ENCODE results near the gene TXNDC16. TPM values are rescaled to one million over a fixed set of nuclear protein-coding genes. Genes with fewer than 3 reads are reported as not detected.

Gene TXNDC16
- total RNA-seq (2014; rRNA removed; shearing (Covaris generic); ENCODE audit: low replicate concordance): 7.6 and 20.6 TPM in 2 replicates

DNA sequence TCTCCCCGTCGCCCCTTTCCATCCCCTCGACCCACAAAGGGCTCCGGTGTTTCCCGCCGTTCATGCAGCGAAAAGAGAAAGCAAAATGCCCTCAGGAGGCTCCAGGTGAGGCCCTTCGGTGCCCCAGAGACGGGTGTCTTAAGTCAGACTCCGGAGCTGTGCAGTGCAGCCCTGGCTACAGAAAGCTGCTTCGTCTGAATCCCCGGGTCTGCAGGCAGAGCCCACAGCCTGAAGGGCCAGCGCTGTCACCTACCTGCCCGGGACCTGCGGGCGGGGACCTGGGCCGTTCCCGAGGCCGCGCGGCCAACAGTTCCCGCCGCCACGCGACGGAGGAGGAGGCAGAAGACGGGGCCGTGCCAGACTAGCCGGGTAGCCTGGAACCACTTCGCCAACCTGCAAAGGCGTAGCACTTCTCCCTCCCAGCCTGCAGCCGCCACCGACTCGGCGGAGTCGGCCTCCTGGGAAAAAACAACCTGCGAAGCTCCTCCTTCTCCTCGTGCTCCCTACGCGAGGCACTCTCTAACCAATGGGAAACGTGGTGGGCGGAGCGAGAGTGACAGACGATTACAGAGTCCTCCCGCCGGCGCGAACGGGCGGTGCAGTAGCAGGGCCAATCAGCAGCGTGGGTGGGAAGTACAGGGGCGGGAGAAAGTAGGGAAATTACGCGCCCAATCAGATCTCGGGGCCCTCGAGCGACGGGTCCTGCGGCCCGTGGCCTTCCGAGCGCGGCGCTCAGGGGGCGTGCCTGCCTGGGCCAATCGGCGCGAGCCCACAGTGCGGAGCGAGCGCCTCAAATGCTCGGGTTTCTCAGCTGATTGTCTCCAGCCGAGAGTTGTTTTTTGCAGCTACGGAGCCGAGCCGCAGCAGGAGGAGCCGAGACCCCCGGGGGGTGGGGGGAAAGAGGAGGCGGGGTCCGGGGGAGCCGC lies at the start of gene TXNDC16, which contains the start of gene GPR137C:
TXNDC16 (minus strand) TSS at position 443 of the 926 bp plus-strand sequence. CDS start 8,948 bp downstream, outside the sequence.
GPR137C (plus strand) TSS at position 774 of the 926 bp plus-strand sequence. CDS start 312 bp downstream, outside the sequence.
- peak; percentile 100 for DNase-seq
- H3K36me3 ChIP-seq (ENCODE audit: insufficient read depth, low read length): no peaks in the 10 kb centered on the region
- peaks cover 32% of the 10 kb centered on the region for H3K4me1 ChIP-seq (ENCODE audit: low read length)
- peak within 1 kb of the TSS; percentile 77 for H3K4me3 ChIP-seq (ENCODE audit: low read length)
- H2AFZ ChIP-seq (ENCODE audit: low read length): peak within 1 kb of the TSS; percentile 83
- peak within 1 kb of the TSS; percentile 76 for H3K9ac ChIP-seq (ENCODE audit: low read length)
- no peaks in the 10 kb centered on the region for H3K9me2 ChIP-seq (replicated peaks; ENCODE audit: insufficient read depth, low read length)
- H4K20me1 ChIP-seq (ENCODE audit: insufficient read depth, low read depth, low read length): no peaks in the 10 kb centered on the region
- H3K4me2 ChIP-seq (ENCODE audit: low read depth, low read length, poor library complexity, severe bottlenecking): peak within 1 kb of the TSS; percentile 95
- H3K79me2 ChIP-seq (ENCODE audit: low read length): peaks cover 44% of the 10 kb centered on the region
- H3K9me3 ChIP-seq (ENCODE audit: low read length): no peaks in the 10 kb centered on the region
- no peaks in the 10 kb centered on the region for H3K27me3 ChIP-seq (ENCODE audit: low read length)
- H3K27ac ChIP-seq (ENCODE audit: low read length): peak within 1 kb of the TSS; percentile 62

DNA sequence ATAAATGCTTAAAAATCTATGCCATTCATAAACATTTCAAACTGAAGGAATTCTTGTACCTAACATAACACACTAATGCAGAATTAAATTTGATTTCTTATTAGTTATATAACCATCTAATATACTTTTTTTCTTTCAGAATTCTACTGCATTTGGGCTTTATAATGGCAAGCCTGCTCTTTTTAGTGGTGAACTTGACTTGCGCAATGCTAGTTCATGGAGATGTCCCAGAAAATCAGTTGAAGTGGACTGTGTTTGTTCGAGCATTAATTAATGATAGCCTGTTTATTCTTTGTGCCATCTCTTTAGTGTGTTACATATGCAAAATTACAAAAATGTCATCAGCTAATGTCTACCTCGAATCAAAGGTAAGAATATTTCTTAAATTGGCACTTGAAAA lies 47.7 kb upstream of the TXNDC16 start:
- Histone ChIP-seq H3K36me3 (ENCODE audit: insufficient read depth, low read length) (no peaks in the 10 kb centered on the region), H3K9me2 (replicated peaks; ENCODE audit: insufficient read depth, low read length) (no peaks in the 10 kb centered on the region), H4K20me1 (ENCODE audit: insufficient read depth, low read depth, low read length) (no peaks in the 10 kb centered on the region), H3K4me3 (ENCODE audit: low read length) (no peak overlapping the region), H3K27ac (ENCODE audit: low read length) (no peak overlapping the region), H2AFZ (ENCODE audit: low read length) (no peak overlapping the region), H3K79me2 (ENCODE audit: low read length) (no peaks in the 10 kb centered on the region), H3K4me1 (ENCODE audit: low read length) (no peaks in the 10 kb centered on the region), H3K9ac (ENCODE audit: low read length) (no peak overlapping the region), H3K27me3 (ENCODE audit: low read length) (0 out of 2 replicates have a peak, but pooled peaks cover 3% of the 10 kb centered on the region), H3K9me3 (ENCODE audit: low read length) (no peaks in the 10 kb centered on the region), H3K4me2 (ENCODE audit: low read depth, low read length, poor library complexity, severe bottlenecking) (no peak overlapping the region)
- DNase-seq: no peak

- no peaks in the 10 kb centered on the region for H3K4me1 ChIP-seq (ENCODE audit: low read length)
- H3K27ac ChIP-seq (ENCODE audit: low read length): no peak overlapping the region
- H3K27me3 ChIP-seq (ENCODE audit: low read length): no peaks in the 10 kb centered on the region
- no peak for DNase-seq
- H3K9me2 ChIP-seq (replicated peaks; ENCODE audit: insufficient read depth, low read length): no peaks in the 10 kb centered on the region
- no peak overlapping the region for H2AFZ ChIP-seq (ENCODE audit: low read length)
- H3K36me3 ChIP-seq (ENCODE audit: insufficient read depth, low read length): no peaks in the 10 kb centered on the region
- H3K79me2 ChIP-seq (ENCODE audit: low read length): no peaks in the 10 kb centered on the region
- no peaks in the 10 kb centered on the region for H4K20me1 ChIP-seq (ENCODE audit: insufficient read depth, low read depth, low read length)
- H3K9ac ChIP-seq (ENCODE audit: low read length): no peak overlapping the region
- H3K4me3 ChIP-seq (ENCODE audit: low read length): no peak overlapping the region
- H3K9me3 ChIP-seq (ENCODE audit: low read length): no peaks in the 10 kb centered on the region
- H3K4me2 ChIP-seq (ENCODE audit: low read depth, low read length, poor library complexity, severe bottlenecking): no peak overlapping the region
Observed at GRCh38 chr14:52598568-52598967, 46.3 kb upstream of the TXNDC16 start.

- Histone ChIP-seq H3K9me2 (replicated peaks; ENCODE audit: insufficient read depth, low read length) (no peaks in the 10 kb centered on the region), H4K20me1 (ENCODE audit: insufficient read depth, low read depth, low read length) (no peaks in the 10 kb centered on the region), H3K4me1 (ENCODE audit: low read length) (no peaks in the 10 kb centered on the region), H3K4me2 (ENCODE audit: low read depth, low read length, poor library complexity, severe bottlenecking) (no peak overlapping the region), H3K27me3 (ENCODE audit: low read length) (no peaks in the 10 kb centered on the region), H3K79me2 (ENCODE audit: low read length) (no peaks in the 10 kb centered on the region), H3K36me3 (ENCODE audit: insufficient read depth, low read length) (no peaks in the 10 kb centered on the region), H3K27ac (ENCODE audit: low read length) (no peak overlapping the region), H3K9ac (ENCODE audit: low read length) (no peak overlapping the region), H3K9me3 (ENCODE audit: low read length) (no peaks in the 10 kb centered on the region), H2AFZ (ENCODE audit: low read length) (no peak overlapping the region), H3K4me3 (ENCODE audit: low read length) (no peak overlapping the region)
- no peak for DNase-seq
Observed at GRCh38 chr14:52596861-52597260, 44.6 kb upstream of the TXNDC16 start.

GRCh38 chr14:52596320-52596719 lies 44.0 kb upstream of the TXNDC16 start:
- H3K9me2 ChIP-seq (replicated peaks; ENCODE audit: insufficient read depth, low read length): no peaks in the 10 kb centered on the region
- no peak overlapping the region for H3K27ac ChIP-seq (ENCODE audit: low read length)
- H3K9me3 ChIP-seq (ENCODE audit: low read length): no peaks in the 10 kb centered on the region
- H3K36me3 ChIP-seq (ENCODE audit: insufficient read depth, low read length): no peaks in the 10 kb centered on the region
- DNase-seq: no peak
- H3K4me1 ChIP-seq (ENCODE audit: low read length): no peaks in the 10 kb centered on the region
- no peaks in the 10 kb centered on the region for H3K79me2 ChIP-seq (ENCODE audit: low read length)
- no peaks in the 10 kb centered on the region for H4K20me1 ChIP-seq (ENCODE audit: insufficient read depth, low read depth, low read length)
- H3K27me3 ChIP-seq (ENCODE audit: low read length): no peaks in the 10 kb centered on the region
- no peak overlapping the region for H3K4me3 ChIP-seq (ENCODE audit: low read length)
- H3K4me2 ChIP-seq (ENCODE audit: low read depth, low read length, poor library complexity, severe bottlenecking): no peak overlapping the region
- no peak overlapping the region for H3K9ac ChIP-seq (ENCODE audit: low read length)
- H2AFZ ChIP-seq (ENCODE audit: low read length): no peak overlapping the region

GRCh38 chr14:52590318-52590717 lies 38.0 kb upstream of the TXNDC16 start:
- no peaks in the 10 kb centered on the region for H3K27me3 ChIP-seq (ENCODE audit: low read length)
- H3K27ac ChIP-seq (ENCODE audit: low read length): no peak overlapping the region
- H3K9me3 ChIP-seq (ENCODE audit: low read length): no peaks in the 10 kb centered on the region
- H3K4me3 ChIP-seq (ENCODE audit: low read length): no peak overlapping the region
- no peaks in the 10 kb centered on the region for H3K9me2 ChIP-seq (replicated peaks; ENCODE audit: insufficient read depth, low read length)
- DNase-seq: no peak
- no peaks in the 10 kb centered on the region for H4K20me1 ChIP-seq (ENCODE audit: insufficient read depth, low read depth, low read length)
- no peak overlapping the region for H3K9ac ChIP-seq (ENCODE audit: low read length)
- no peak overlapping the region for H2AFZ ChIP-seq (ENCODE audit: low read length)
- H3K79me2 ChIP-seq (ENCODE audit: low read length): no peaks in the 10 kb centered on the region
- H3K4me2 ChIP-seq (ENCODE audit: low read depth, low read length, poor library complexity, severe bottlenecking): no peak overlapping the region
- H3K4me1 ChIP-seq (ENCODE audit: low read length): no peaks in the 10 kb centered on the region
- H3K36me3 ChIP-seq (ENCODE audit: insufficient read depth, low read length): no peaks in the 10 kb centered on the region

DNA sequence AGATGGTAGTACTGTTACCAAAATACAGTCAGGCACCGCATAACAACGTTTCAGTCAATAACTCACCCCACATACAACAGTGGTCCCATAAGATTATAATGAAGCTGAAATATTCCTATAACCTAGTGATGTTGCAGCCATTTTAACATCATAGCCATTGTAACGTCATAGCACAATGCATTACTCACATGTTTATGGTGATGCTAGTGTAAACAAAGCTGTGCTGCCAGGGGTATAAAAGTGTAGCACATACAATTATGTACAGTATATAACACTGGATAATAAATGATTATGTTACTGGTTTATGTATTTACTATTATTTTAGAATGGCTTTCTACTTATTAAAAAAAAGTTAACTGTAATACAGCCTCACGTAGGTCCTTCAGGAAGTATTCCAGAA lies 37.3 kb upstream of the TXNDC16 start:
- Histone ChIP-seq H3K79me2 (ENCODE audit: low read length) (no peaks in the 10 kb centered on the region), H3K4me3 (ENCODE audit: low read length) (no peak overlapping the region), H3K9ac (ENCODE audit: low read length) (no peak overlapping the region), H3K4me2 (ENCODE audit: low read depth, low read length, poor library complexity, severe bottlenecking) (no peak overlapping the region), H3K4me1 (ENCODE audit: low read length) (no peaks in the 10 kb centered on the region), H3K27ac (ENCODE audit: low read length) (no peak overlapping the region), H3K27me3 (ENCODE audit: low read length) (no peaks in the 10 kb centered on the region), H3K9me2 (replicated peaks; ENCODE audit: insufficient read depth, low read length) (no peaks in the 10 kb centered on the region), H2AFZ (ENCODE audit: low read length) (no peak overlapping the region), H3K9me3 (ENCODE audit: low read length) (no peaks in the 10 kb centered on the region), H4K20me1 (ENCODE audit: insufficient read depth, low read depth, low read length) (no peaks in the 10 kb centered on the region), H3K36me3 (ENCODE audit: insufficient read depth, low read length) (no peaks in the 10 kb centered on the region)
- no peak for DNase-seq

DNA sequence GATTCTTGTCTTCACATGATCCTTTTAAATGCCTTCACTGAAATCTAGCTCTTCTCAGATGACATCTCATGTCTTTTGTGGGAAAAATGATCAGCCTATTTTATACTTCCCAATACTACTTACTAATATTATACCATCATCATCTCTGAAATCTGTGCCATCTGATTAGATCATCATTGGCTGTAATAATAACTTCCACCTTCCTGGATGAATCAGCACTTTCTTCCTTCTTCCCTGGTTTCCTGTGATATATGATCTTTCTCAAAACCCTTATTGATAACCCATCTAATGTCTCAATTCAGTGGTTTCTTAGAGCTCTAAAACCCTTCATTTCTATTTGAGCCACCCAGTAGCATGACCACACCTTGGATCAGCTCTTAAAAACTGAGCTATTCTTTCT lies 31.2 kb upstream of the TXNDC16 start:
- no peaks in the 10 kb centered on the region for H3K9me2 ChIP-seq (replicated peaks; ENCODE audit: insufficient read depth, low read length)

More for the DNA sequence above, 31.2 kb upstream of the TXNDC16 start:
- no peak overlapping the region for H2AFZ ChIP-seq (ENCODE audit: low read length)
- peaks cover 3% of the 10 kb centered on the region; the same call in 1 of the 2 replicates for H4K20me1 ChIP-seq (ENCODE audit: insufficient read depth, low read depth, low read length)
- H3K4me1 ChIP-seq (ENCODE audit: low read length): no peaks in the 10 kb centered on the region
- no peak for DNase-seq
- H3K79me2 ChIP-seq (ENCODE audit: low read length): no peaks in the 10 kb centered on the region
- H3K27me3 ChIP-seq (ENCODE audit: low read length): no peaks in the 10 kb centered on the region
- H3K9ac ChIP-seq (ENCODE audit: low read length): no peak overlapping the region
- no peaks in the 10 kb centered on the region for H3K36me3 ChIP-seq (ENCODE audit: insufficient read depth, low read length)
- H3K4me2 ChIP-seq (ENCODE audit: low read depth, low read length, poor library complexity, severe bottlenecking): no peak overlapping the region
- no peak overlapping the region for H3K4me3 ChIP-seq (ENCODE audit: low read length)
- H3K27ac ChIP-seq (ENCODE audit: low read length): no peak overlapping the region
- H3K9me3 ChIP-seq (ENCODE audit: low read length): no peaks in the 10 kb centered on the region

All from Karpas-422 (cell line).